ENCODE data around the gene RMI2.

RMI2 gene

GRCh38 chr16:11330526-11331237, 14.6 kb upstream of the RMI2 start:
- no peak overlapping the region for H3K4me3 Mint-ChIP-seq

DNA sequence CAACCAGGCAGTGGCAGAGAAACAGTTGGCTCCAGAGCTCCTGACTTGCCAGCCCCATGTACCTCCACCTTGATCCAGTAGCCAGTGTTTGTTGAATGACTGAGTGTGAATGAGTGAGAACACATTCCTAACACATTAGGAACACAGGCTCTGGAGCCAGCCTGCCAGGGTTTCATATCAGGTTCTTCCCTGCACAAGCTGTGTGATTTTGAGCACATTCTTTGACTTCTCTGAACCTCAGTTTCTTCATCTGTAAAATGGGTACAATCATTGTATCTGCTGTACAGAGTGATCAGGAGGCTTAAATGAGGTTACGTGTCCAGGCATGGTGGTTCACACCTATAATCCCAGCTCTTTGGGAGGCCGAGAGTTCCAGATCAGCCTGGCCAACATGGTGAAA, 13.3 kb upstream of the RMI2 start:
- H3K36me3 Mint-ChIP-seq (ENCODE audit: low read depth): no peaks in the 10 kb centered on the region
- H3K9me3 Mint-ChIP-seq: no peaks in the 10 kb centered on the region
- H3K4me3 Mint-ChIP-seq: no peak overlapping the region
- no peak overlapping the region for H3K27ac Mint-ChIP-seq
- H3K4me1 Mint-ChIP-seq: peaks cover 36% of the 10 kb centered on the region
- DNase-seq: no peak
- no peak for ATAC-seq
- H3K27me3 Mint-ChIP-seq: no peaks in the 10 kb centered on the region

More at GRCh38 chr16:11330526-11331237, 14.6 kb upstream of the RMI2 start:
- Mint-ChIP-seq H3K9me3 (no peaks in the 10 kb centered on the region), H3K36me3 (ENCODE audit: low read depth) (no peaks in the 10 kb centered on the region), H3K4me1 (peaks cover 46% of the 10 kb centered on the region), H3K27ac (no peak overlapping the region), H3K27me3 (no peaks in the 10 kb centered on the region)
- no peak for DNase-seq
- ATAC-seq: no peak

GRCh38 chr16:11333010-11333409, 12.2 kb upstream of the RMI2 start:
- no peaks in the 10 kb centered on the region for H3K36me3 Mint-ChIP-seq (ENCODE audit: low read depth)
- no peak for ATAC-seq
- peaks cover 26% of the 10 kb centered on the region for H3K4me1 Mint-ChIP-seq
- no peak overlapping the region for H3K27ac Mint-ChIP-seq
- no peaks in the 10 kb centered on the region for H3K27me3 Mint-ChIP-seq
- H3K9me3 Mint-ChIP-seq: no peaks in the 10 kb centered on the region
- no peak overlapping the region for H3K4me3 Mint-ChIP-seq
- DNase-seq: no peak

GRCh38 chr16:11333702-11334101, 11.6 kb upstream of the RMI2 start:
- Mint-ChIP-seq H3K27me3 (no peaks in the 10 kb centered on the region), H3K4me3 (no peak overlapping the region), H3K36me3 (ENCODE audit: low read depth) (no peaks in the 10 kb centered on the region), H3K4me1 (peaks cover 19% of the 10 kb centered on the region), H3K9me3 (no peaks in the 10 kb centered on the region), H3K27ac (no peak overlapping the region)
- DNase-seq: no peak
- ATAC-seq: no peak

- Mint-ChIP-seq H3K4me3 (no peak overlapping the region), H3K27me3 (no peaks in the 10 kb centered on the region), H3K36me3 (ENCODE audit: low read depth) (no peaks in the 10 kb centered on the region), H3K9me3 (no peaks in the 10 kb centered on the region), H3K27ac (no peak overlapping the region), H3K4me1 (peaks cover 8% of the 10 kb centered on the region)
- no peak for DNase-seq
- no peak for ATAC-seq
These were observed 10.3 kb upstream of the RMI2 start for GRCh38 chr16:11334831-11335404.

GRCh38 chr16:11339075-11339474, 6.2 kb upstream of the RMI2 start:
- Mint-ChIP-seq H3K27me3 (no peaks in the 10 kb centered on the region), H3K4me1 (peaks cover 17% of the 10 kb centered on the region), H3K4me3 (no peak overlapping the region), H3K36me3 (ENCODE audit: low read depth) (no peaks in the 10 kb centered on the region), H3K27ac (no peak overlapping the region), H3K9me3 (no peaks in the 10 kb centered on the region)
- no peak for ATAC-seq
- DNase-seq: no peak

DNA sequence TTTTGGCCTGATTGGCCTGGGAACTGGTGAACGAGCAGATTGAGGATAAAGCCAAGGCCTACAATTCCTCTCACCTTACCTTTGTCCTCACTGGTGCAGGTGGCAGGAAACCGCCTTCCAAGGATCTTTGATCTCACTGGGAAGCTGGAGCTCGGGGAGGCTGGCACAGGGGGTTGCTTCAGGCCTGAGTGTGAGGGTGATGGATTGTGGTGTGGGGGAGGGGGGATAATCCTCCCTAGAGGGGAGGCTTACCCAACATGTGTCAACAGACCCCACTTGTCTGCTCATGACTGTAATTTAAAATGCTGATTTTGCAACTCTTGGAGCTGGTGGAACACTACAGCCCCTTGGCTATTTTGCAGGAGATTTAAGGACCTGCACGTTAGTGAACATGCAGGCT, 4.5 kb upstream of the RMI2 start:
- peaks cover 3% of the 10 kb centered on the region for H3K36me3 Mint-ChIP-seq (ENCODE audit: low read depth)
- H3K4me3 Mint-ChIP-seq: no peak overlapping the region
- peaks cover 22% of the 10 kb centered on the region for H3K4me1 Mint-ChIP-seq
- DNase-seq (no peak), ATAC-seq (no peak)
- no peaks in the 10 kb centered on the region for H3K27me3 Mint-ChIP-seq
- H3K27ac Mint-ChIP-seq: no peak overlapping the region
- H3K9me3 Mint-ChIP-seq: no peaks in the 10 kb centered on the region

GRCh38 chr16:11341371-11341770, 3.9 kb upstream of the RMI2 start:
- no peak overlapping the region for H3K4me3 Mint-ChIP-seq
- H3K27ac Mint-ChIP-seq: no peak overlapping the region
- H3K36me3 Mint-ChIP-seq (ENCODE audit: low read depth): peaks cover 3% of the 10 kb centered on the region
- ATAC-seq: no peak
- H3K4me1 Mint-ChIP-seq: peaks cover 26% of the 10 kb centered on the region
- H3K27me3 Mint-ChIP-seq: no peaks in the 10 kb centered on the region
- H3K9me3 Mint-ChIP-seq: no peaks in the 10 kb centered on the region
- no peak for DNase-seq

DNA sequence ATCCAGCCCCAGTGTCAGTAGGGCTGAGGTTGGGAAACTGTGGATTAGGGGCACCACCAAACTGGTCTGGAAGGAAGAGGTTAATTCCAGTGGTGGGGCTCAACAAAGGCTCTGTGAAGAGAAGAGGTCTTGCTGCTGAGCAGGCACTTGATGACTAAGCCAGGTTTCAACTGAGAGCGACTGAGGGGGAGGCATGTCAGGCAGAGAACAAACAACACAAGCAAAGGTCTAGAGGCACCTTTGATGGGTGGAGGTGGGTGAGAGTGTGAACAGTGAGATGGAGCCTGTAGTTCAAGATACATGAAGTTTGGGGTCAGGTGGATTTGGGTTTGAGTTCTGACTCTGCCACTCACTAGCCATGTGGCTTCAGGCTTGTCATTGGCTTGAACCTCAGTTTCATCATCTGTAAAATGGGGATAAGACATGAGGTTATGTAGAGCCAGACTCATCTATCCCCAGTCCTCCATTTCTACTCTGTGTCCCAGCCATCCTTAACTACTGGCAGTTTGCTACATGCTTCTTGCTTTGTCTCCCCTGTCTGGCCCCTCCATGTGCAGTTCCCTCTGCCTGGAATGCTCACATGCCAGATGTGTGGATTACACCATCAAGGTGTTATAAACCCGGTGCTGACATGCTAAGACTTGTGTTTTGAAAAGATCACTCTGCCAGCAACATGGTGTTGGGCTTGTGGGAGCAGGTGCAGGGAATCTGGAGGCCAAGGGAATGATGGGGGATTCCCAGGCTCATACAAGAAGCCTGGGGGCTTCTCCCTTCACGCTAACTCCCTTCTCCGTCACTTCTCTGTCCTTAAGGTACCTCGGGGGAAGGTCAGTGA, 3.0 kb upstream of the RMI2 start:
- Mint-ChIP-seq H3K4me1 (peaks cover 31% of the 10 kb centered on the region), H3K27ac (peak overlapping the region; percentile 16), H3K4me3 (no peak overlapping the region), H3K27me3 (no peaks in the 10 kb centered on the region), H3K36me3 (ENCODE audit: low read depth) (peaks cover 3% of the 10 kb centered on the region), H3K9me3 (no peaks in the 10 kb centered on the region)
- ATAC-seq: peak; percentile 69
- no peak for DNase-seq

DNA sequence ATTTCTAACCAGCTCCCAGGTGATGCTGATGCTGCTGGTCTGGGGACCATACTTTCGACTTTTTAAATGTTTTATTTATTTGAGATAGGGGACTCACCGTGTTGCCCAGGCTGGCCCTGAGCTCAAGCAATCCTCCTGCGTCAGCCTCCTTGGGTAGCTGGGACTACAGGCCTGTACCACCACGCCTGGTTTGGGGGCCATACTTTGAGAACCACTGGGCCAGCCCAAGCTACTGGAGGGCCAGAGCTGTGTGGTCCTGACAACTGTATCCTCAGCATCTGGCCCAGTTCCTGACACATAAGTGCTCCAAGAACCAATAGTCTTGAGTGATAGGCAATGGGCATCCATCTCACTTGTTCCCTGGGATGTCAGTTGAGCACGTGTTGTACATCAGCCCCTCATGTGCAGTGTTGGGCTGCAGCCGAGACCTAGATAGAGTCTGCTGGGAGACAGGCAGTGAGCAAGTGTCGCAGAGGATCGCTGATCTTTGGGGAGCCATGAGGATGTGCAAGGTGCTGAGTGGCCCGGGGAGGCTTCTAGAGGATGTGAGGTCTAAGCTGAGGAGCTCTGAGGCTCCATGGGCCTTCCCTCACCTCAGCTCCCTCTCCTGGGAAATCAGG, 1.6 kb downstream of the RMI2 start:
- DNase-seq: no peak
- peak overlapping the region; percentile 88 for H3K4me3 Mint-ChIP-seq
- peaks cover 14% of the 10 kb centered on the region for H3K36me3 Mint-ChIP-seq (ENCODE audit: low read depth)
- H3K9me3 Mint-ChIP-seq: no peaks in the 10 kb centered on the region
- ATAC-seq: no peak
- H3K27me3 Mint-ChIP-seq: no peaks in the 10 kb centered on the region
- peaks cover 40% of the 10 kb centered on the region for H3K4me1 Mint-ChIP-seq
- H3K27ac Mint-ChIP-seq: no peak overlapping the region

- ATAC-seq (no peak), DNase-seq (no peak)
- H3K27me3 Mint-ChIP-seq: no peaks in the 10 kb centered on the region
- H3K27ac Mint-ChIP-seq: no peak overlapping the region
- peaks cover 17% of the 10 kb centered on the region for H3K36me3 Mint-ChIP-seq (ENCODE audit: low read depth)
- H3K4me3 Mint-ChIP-seq: no peak overlapping the region
- peaks cover 31% of the 10 kb centered on the region for H3K4me1 Mint-ChIP-seq
- H3K9me3 Mint-ChIP-seq: no peaks in the 10 kb centered on the region
These were observed 2.6 kb downstream of the RMI2 start for GRCh38 chr16:11347831-11348230.

DNA sequence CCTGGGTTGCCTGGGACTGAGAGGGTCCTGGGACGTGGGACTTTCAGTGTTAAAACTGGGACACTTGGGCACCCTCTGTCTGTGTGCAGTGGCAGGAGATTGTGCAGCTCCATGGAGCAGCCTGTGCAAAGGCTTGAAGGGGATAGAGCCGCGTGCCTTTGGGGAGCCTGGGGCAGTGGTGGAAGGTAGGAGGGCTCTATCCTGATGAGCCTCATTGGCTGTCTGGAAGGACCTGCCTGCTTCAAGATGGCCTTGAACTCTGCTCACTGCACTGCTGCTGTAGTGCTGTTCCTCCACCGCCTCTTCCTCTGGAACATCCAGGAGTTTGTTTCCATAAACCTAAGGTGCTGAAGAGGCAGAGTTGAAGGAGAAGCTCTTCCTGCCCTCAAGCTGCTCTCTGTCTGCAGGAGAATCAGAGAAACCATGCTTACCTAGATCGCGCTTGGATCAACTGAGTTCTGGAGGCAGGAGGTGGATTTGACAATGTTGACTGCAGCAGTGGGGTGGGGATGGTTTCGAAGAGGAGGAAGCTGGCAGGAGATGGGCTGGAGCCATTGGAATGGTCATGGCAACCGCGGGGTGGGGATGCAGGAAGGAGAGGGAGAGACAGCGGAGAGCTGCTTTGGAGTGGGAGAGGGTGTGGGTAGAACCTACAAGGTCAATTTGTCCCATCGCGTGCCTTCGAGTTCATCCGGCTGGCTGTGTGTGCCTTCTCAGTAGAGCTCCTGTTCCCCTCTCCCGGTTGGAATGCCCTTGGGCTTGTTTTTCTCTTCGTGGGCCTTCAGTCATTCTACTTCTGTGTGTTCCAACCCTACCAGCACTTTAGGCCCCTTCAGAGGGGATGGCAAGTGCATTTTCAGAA, 3.7 kb downstream of the RMI2 start:
- peaks cover 22% of the 10 kb centered on the region for H3K36me3 Mint-ChIP-seq (ENCODE audit: low read depth)
- no peaks in the 10 kb centered on the region for H3K9me3 Mint-ChIP-seq
- ATAC-seq (no peak), DNase-seq (no peak)
- no peak overlapping the region for H3K27ac Mint-ChIP-seq
- peaks cover 41% of the 10 kb centered on the region for H3K4me1 Mint-ChIP-seq
- H3K27me3 Mint-ChIP-seq: no peaks in the 10 kb centered on the region
- H3K4me3 Mint-ChIP-seq: no peak overlapping the region

DNA sequence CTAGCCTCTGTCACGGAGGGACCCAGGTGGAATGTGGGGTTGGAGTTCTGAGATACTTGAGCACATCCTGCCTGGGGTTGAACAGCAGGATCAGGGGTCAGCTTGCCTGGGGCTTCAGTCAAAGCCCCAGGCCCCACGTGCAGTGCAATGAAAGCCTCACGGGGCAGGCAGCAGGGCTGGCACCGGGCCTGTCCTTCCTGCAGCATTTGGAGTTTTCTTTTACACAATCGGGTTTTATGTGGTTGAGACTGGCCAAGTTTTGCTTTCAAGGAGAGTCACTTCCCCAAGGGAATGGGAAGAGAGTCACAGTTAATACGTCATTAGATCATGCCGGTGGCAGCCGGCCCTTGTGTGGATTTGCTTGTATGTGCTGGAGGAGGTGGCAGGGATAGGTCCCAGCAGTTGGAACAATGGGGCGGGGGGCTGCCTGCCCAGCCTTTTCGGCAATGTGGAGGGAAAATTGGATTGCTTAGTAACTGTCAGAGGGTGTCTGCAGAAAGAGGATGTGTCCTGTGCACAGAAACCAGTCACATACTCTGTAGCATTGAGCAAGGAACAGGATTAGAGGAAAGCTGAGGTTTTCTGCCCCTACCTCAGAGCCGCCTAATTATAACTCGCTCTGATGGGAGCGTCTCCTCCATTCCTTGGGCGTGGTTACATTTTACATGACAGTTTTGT, 4.5 kb downstream of the RMI2 start:
- ATAC-seq: no peak
- Mint-ChIP-seq H3K4me1 (peaks cover 49% of the 10 kb centered on the region), H3K36me3 (ENCODE audit: low read depth) (peaks cover 22% of the 10 kb centered on the region), H3K9me3 (no peaks in the 10 kb centered on the region), H3K27ac (no peak overlapping the region), H3K4me3 (no peak overlapping the region), H3K27me3 (no peaks in the 10 kb centered on the region)
- no peak for DNase-seq

Measured in activated naive CD8-positive, alpha-beta T cell treated with anti-CD3 and anti-CD28 coated beads, Interleukin-2, amount 50 U/mL, for 24 hours (primary cell).